HCT116 (cell line): ENCODE measurements around the gene PHF1. TPM values are rescaled to one million over a fixed set of nuclear protein-coding genes. Genes with fewer than 3 reads are reported as not detected.

Source experiments
- ATAC-seq: fragments of 200-7000 bp; cut with Tn5 transposase; 2 replicates; pipeline ENCODE4 v1.9.1; 2020; ENCODE audit warnings: mild to moderate bottlenecking, moderate library complexity
- BruUV-seq: library from RNA; stranded (reverse); fragments of 400-500 nt; replicated peaks from 2 replicates; lab custom pipeline; 2021; lab: Mats Ljungman, UMichigan
- CTCF ChIA-PET: fragments of 300-600 bp; sonication (Branson Sonifier 250); formaldehyde crosslinking; loops from one replicate; lab custom pipeline; 2021; ENCODE audit warnings: antibody characterized with exemption; lab: Charles Lee
- POLR2A ChIA-PET: fragments of 300-600, 350-600 bp; sonication (Branson Sonifier 250); formaldehyde crosslinking; loops from one replicate; lab custom pipeline; 2021; ENCODE audit warnings: antibody characterized with exemption; lab: Charles Lee
- RAD21 ChIA-PET, 2 experiments: fragments of 300-600 bp; sonication (Branson Sonifier 250); formaldehyde crosslinking; loops; one replicate each; lab custom pipeline; 2023; ENCODE audit warnings: low total read pairs in 2 of 2; ENCODE audit not compliant: uncharacterized antibody in 2 of 2, unreplicated experiment in 2 of 2, low non-redundant PET in 1 of 2; lab: Charles Lee
- DNase-seq: peaks from one replicate; pipeline ENCODE4 v3.0.0-alpha.2; 2010; ENCODE audit warnings: low read depth, low spot score
- H2AFZ ChIP-seq: fragments of 200-600 bp; shearing (Covaris generic), sonication (generic); 2 replicates; pipeline ENCODE4 v1.6.1; 2017; ENCODE audit warnings: low read depth, mixed run types, mixed read lengths, antibody characterized with exemption, low read length; ENCODE audit not compliant: poor library complexity, severe bottlenecking
- H3K27ac ChIP-seq: 2 replicates; pipeline ENCODE4 v1.5.1; 2012; ENCODE audit warnings: low read depth, low read length
- H3K27me3 ChIP-seq: fragments of 200-600 bp; sonication (generic); 2 replicates; pipeline ENCODE4 v1.6.1; 2016; ENCODE audit warnings: mixed run types, low read length, mixed read lengths; ENCODE audit not compliant: insufficient read depth
- H3K36me3 ChIP-seq, 2 experiments: fragments of 200-500 bp in 1 of 2; fragments of 200-600 bp in 1 of 2; sonication (Bioruptor generic) in 1 of 2; sonication (generic) in 1 of 2; 2 replicates each; pipeline versions ENCODE4 v1.5.1 to v1.6.1; 2014 to 2016; ENCODE audit warnings: low read length in 2 of 2, inconsistent platforms in 1 of 2, mixed read lengths in 1 of 2, mixed run types in 1 of 2; ENCODE audit not compliant: insufficient read depth in 2 of 2, control insufficient read depth in 1 of 2
- H3K4me1 ChIP-seq, 2 experiments: fragments of 200-600 bp in 1 of 2; sonication (generic) in 1 of 2; 2 replicates each; pipeline versions ENCODE4 v1.5.1 to v1.6.1; 2012 to 2017; ENCODE audit warnings: low read length in 2 of 2, inconsistent platforms in 1 of 2, mild to moderate bottlenecking in 1 of 2, mixed read lengths in 1 of 2, mixed run types in 1 of 2, moderate library complexity in 1 of 2; ENCODE audit not compliant: insufficient read depth in 2 of 2, control insufficient read depth in 1 of 2
- H3K4me2 ChIP-seq: fragments of 200-600 bp; sonication (generic); 2 replicates; pipeline ENCODE4 v1.6.1; 2017; ENCODE audit warnings: mixed run types, low read length, mixed read lengths
- H3K4me3 ChIP-seq, 2 experiments: fragments of 200-600 bp in 1 of 2; sonication (generic) in 1 of 2; replicated peaks in 1 of 2; 2 replicates each; pipeline ENCODE4 v1.5.1; 2011 to 2016; ENCODE audit warnings: low read length in 2 of 2, control low read depth in 1 of 2, low read depth in 1 of 2, mild to moderate bottlenecking in 1 of 2, mixed read lengths in 1 of 2, mixed run types in 1 of 2
- H3K79me2 ChIP-seq: fragments of 200-600 bp; sonication (generic); 2 replicates; pipeline ENCODE4 v1.6.1; 2017; ENCODE audit warnings: mild to moderate bottlenecking, mixed run types, low read length, moderate library complexity, mixed read lengths; ENCODE audit not compliant: insufficient read depth
- H3K9ac ChIP-seq: fragments of 200-600 bp; sonication (generic); 2 replicates; pipeline ENCODE4 v1.6.1; 2016; ENCODE audit warnings: low read length, mixed read lengths
- H3K9me2 ChIP-seq: fragments of 200-600 bp; sonication (generic), shearing (Covaris generic); 2 replicates; pipeline ENCODE4 v1.6.1; 2017; ENCODE audit warnings: mixed run types, mild to moderate bottlenecking, moderate library complexity; ENCODE audit not compliant: insufficient read depth
- H3K9me3 ChIP-seq, 2 experiments: fragments of 200-500 bp in 1 of 2; fragments of 200-600 bp in 1 of 2; sonication (Bioruptor generic) in 1 of 2; sonication (generic) in 1 of 2; 2 replicates each; pipeline ENCODE4 v1.6.1; 2014 to 2017; ENCODE audit warnings: low read length in 2 of 2, mixed read lengths in 2 of 2, inconsistent platforms in 1 of 2, low read depth in 1 of 2, mild to moderate bottlenecking in 1 of 2, mixed run types in 1 of 2, moderate library complexity in 1 of 2; ENCODE audit not compliant: control insufficient read depth in 1 of 2, insufficient read depth in 1 of 2
- H4K20me1 ChIP-seq: fragments of 200-600 bp; sonication (generic), shearing (Covaris generic); 2 replicates; pipeline ENCODE4 v1.6.1; 2017; ENCODE audit warnings: mixed run types, mild to moderate bottlenecking, moderate library complexity; ENCODE audit not compliant: insufficient read depth
- ATF3 ChIP-seq: IDR thresholded peaks from 2 replicates; pipeline ENCODE4 v1.6.1; 2012
- CEBPB ChIP-seq: IDR thresholded peaks from 2 replicates; pipeline ENCODE4 v1.6.1; 2012; ENCODE audit warnings: low read depth
- CTCF ChIP-seq, 3 experiments: fragments of 200-600 bp in 1 of 3; sonication (generic) in 1 of 3; IDR thresholded peaks in 2 of 3; conservative IDR thresholded peaks in 1 of 3; 2 replicates each; pipeline ENCODE4 v1.5.1; 2012 to 2017; ENCODE audit warnings: low read depth in 2 of 3, low read length in 2 of 3, antibody characterized with exemption in 1 of 3, borderline replicate concordance in 1 of 3, control low read depth in 1 of 3, mild to moderate bottlenecking in 1 of 3, mixed read lengths in 1 of 3, mixed run types in 1 of 3, moderate library complexity in 1 of 3; ENCODE audit not compliant: insufficient read depth in 1 of 3
- EGR1 ChIP-seq: IDR thresholded peaks from 2 replicates; pipeline ENCODE4 v1.6.1; 2012; ENCODE audit warnings: low read depth
- ELF1 ChIP-seq: IDR thresholded peaks from 2 replicates; pipeline ENCODE4 v1.6.1; 2012; ENCODE audit warnings: low read depth, borderline replicate concordance
- EZH2 ChIP-seq: fragments of 200-600 bp; sonication (generic); IDR thresholded peaks from 2 replicates; pipeline ENCODE4 v1.6.1; 2017; ENCODE audit warnings: antibody characterized with exemption, mixed run types
- EZH2phosphoT487 ChIP-seq: fragments of 200-600 bp; IDR thresholded peaks from 2 replicates; pipeline ENCODE4 v1.6.1; 2018; ENCODE audit warnings: antibody characterized with exemption, borderline replicate concordance
- FOSL1 ChIP-seq: IDR thresholded peaks from 2 replicates; pipeline ENCODE4 v1.6.1; 2012; ENCODE audit warnings: low read depth
- JUND ChIP-seq: IDR thresholded peaks from 2 replicates; pipeline ENCODE4 v1.6.1; 2012
- MAX ChIP-seq: IDR thresholded peaks from 2 replicates; pipeline ENCODE4 v1.6.1; 2012
- POLR2AphosphoS5 ChIP-seq: IDR thresholded peaks from 2 replicates; pipeline ENCODE4 v1.6.1; 2011; ENCODE audit warnings: mild to moderate bottlenecking, low read depth, low read length, moderate library complexity
- RAD21 ChIP-seq: IDR thresholded peaks from 2 replicates; pipeline ENCODE4 v1.6.1; 2012; ENCODE audit warnings: low read depth, mild to moderate bottlenecking
- REST ChIP-seq: IDR thresholded peaks from 2 replicates; pipeline ENCODE4 v1.6.1; 2012; ENCODE audit warnings: low read depth
- SIN3A ChIP-seq: IDR thresholded peaks from 2 replicates; pipeline ENCODE4 v1.6.1; 2012; ENCODE audit warnings: low read depth
- SRF ChIP-seq: IDR thresholded peaks from 2 replicates; pipeline ENCODE4 v1.6.1; 2012; ENCODE audit warnings: low read depth
- TCF7L2 ChIP-seq: IDR thresholded peaks from 2 replicates; pipeline ENCODE4 v1.7.0; 2011; ENCODE audit warnings: borderline replicate concordance, inconsistent platforms; ENCODE audit not compliant: insufficient read depth, insufficient read length; ENCODE audit errors: extremely low read depth
- YY1 ChIP-seq: IDR thresholded peaks from 2 replicates; pipeline ENCODE4 v1.6.1; 2011; ENCODE audit warnings: low read length, low read depth, moderate library complexity, mild to moderate bottlenecking; ENCODE audit not compliant: insufficient replicate concordance; ENCODE audit errors: extremely low read depth
- ZBTB33 ChIP-seq: IDR thresholded peaks from 2 replicates; pipeline ENCODE4 v1.6.1; 2011; ENCODE audit warnings: mild to moderate bottlenecking, low read length, moderate library complexity; ENCODE audit not compliant: insufficient replicate concordance; ENCODE audit errors: extremely low read depth
- ZFX ChIP-seq: fragments of 450-650 bp; IDR thresholded peaks from 2 replicates; pipeline ENCODE4 v1.6.1; 2017
- ZNF274 ChIP-seq: fragments of 200-500 bp; sonication (Bioruptor generic); IDR thresholded peaks from 2 replicates; pipeline ENCODE4 v1.6.1; 2014; ENCODE audit warnings: mild to moderate bottlenecking, low read depth, low read length, inconsistent platforms
- intact Hi-C: fragments of 100-400 bp; cut with micrococcal nuclease; formaldehyde crosslinking; loops from 2 replicates; pipeline ENCODE4 v1.10.0; 2022
- total RNA-seq: library from RNA; stranded (reverse); gene quantifications from one replicate; pipeline ENCODE4 v1.2.1, GENCODE V29; 2021; ENCODE audit not compliant: unreplicated experiment

PHF1 gene
- total RNA-seq, 1 experiment from 2014 or later, result 40.2 TPM

- BruUV-seq, result no TSS peak
- POLR2A ChIA-PET, result no interaction called here
- H3K4me3 ChIP-seq, result no peak overlapping the region
- no peak for TF ChIP-seq ZFX
- TF ChIP-seq EZH2phosphoT487, result no peak
- no peak for TF ChIP-seq CTCF (IDR thresholded peaks at IDR 0.05 in 2 of 3, conservative IDR thresholded peaks at IDR 0.05 in 1 of 3; ENCODE audit: borderline replicate concordance in 1 of 3, insufficient read depth in 1 of 3, low read depth in 2 of 3, low read length in 2 of 3)
- TF ChIP-seq POLR2AphosphoS5, result no peak
- no peak for TF ChIP-seq REST
- TF ChIP-seq CEBPB, result no peak
- no peak for TF ChIP-seq MAX
- TF ChIP-seq TCF7L2, result no peak
- TF ChIP-seq ELF1, result no peak
- TF ChIP-seq YY1, result no peak
- no peak for TF ChIP-seq ZBTB33
- TF ChIP-seq RAD21, result no peak
- no peak for TF ChIP-seq SRF
- no peak for TF ChIP-seq EZH2
- no peak for TF ChIP-seq FOSL1
- TF ChIP-seq ATF3, result no peak
- no peak for TF ChIP-seq JUND
- TF ChIP-seq ZNF274, result no peak
- no peak for TF ChIP-seq SIN3A
- no peak for TF ChIP-seq EGR1
- TF ChIP-seq, all 23 proteins: peak for 0
- ChIA-PET CTCF (interaction anchor here (1.0 to 1.2 kb wide), 2 partner anchors 10 to 24 kb away, joined by 3 read pairs; partner anchors contain the start of gene ZBTB9), RAD21 (no interaction called here)
- ATAC-seq (no peak), DNase-seq (no peak)
- peaks cover 31 to 83% of the 10 kb centered on the region in 2 experiments for H3K4me1 ChIP-seq
- intact Hi-C loops, result loop anchor here (5.0 kb wide), 1 partner anchor 132 kb away; the partner anchor contains the start of gene RGL2
- no peaks in the 10 kb centered on the region for H3K79me2 ChIP-seq
- no peaks in the 10 kb centered on the region for H3K9me3 ChIP-seq
- no peak overlapping the region for H3K27ac ChIP-seq
- no peaks in the 10 kb centered on the region for H3K9me2 ChIP-seq
- no peaks in the 10 kb centered on the region for H3K27me3 ChIP-seq
- H4K20me1 ChIP-seq, result no peaks in the 10 kb centered on the region
- no peak overlapping the region for H3K9ac ChIP-seq
- H3K36me3 ChIP-seq, result no peaks in the 10 kb centered on the region
- H2AFZ ChIP-seq, result no peak overlapping the region
- no peak overlapping the region for H3K4me2 ChIP-seq
Measured at GRCh38 chr6:33429750-33430052, 18.9 kb downstream of the PHF1 start.
